Right atrium auricular region (tissue), 2 donors: ENCODE measurements around the gene CAMK2B. TPM values are rescaled to one million over a fixed set of nuclear protein-coding genes. Genes with fewer than 3 reads are reported as not detected.
A peak's percentile ranks its signal among the peaks of the same experiment; 100 is the strongest.

Experiments
- DNase-seq: peaks from one replicate; pipeline ENCODE4 v3.0.0-alpha.2; 2019; ENCODE audit warnings: low spot score
- H3K27ac ChIP-seq, 2 donors: fragments of 200-600 bp; sonication (generic); 1 replicate in 1 of 2; 2 replicates in 1 of 2; pipeline ENCODE4 v1.5.1; 2016 to 2019
- H3K27me3 ChIP-seq, 2 donors: fragments of 200-600 bp; sonication (generic); one replicate each; pipeline versions ENCODE4 v1.5.1 to v1.6.0; 2017 to 2019
- H3K36me3 ChIP-seq: fragments of 200-600 bp; sonication (generic); one replicate; pipeline ENCODE4 v1.5.1; 2016
- H3K4me1 ChIP-seq, 2 donors: fragments of 200-600 bp; sonication (generic); one replicate each; pipeline versions ENCODE4 v1.5.1 to v1.6.0; 2017 to 2019
- H3K4me3 ChIP-seq, 2 donors: fragments of 200-600 bp; sonication (generic); 1 replicate in 1 of 2; 2 replicates in 1 of 2; pipeline ENCODE4 v1.5.1; 2017 to 2019; ENCODE audit warnings: mild to moderate bottlenecking in 1 of 2, moderate library complexity in 1 of 2
- H3K9me3 ChIP-seq, 2 donors: fragments of 200-600 bp; sonication (generic); one replicate each; pipeline ENCODE4 v1.5.1; 2019
- CTCF ChIP-seq, 2 donors: fragments of 200-600 bp; sonication (generic); IDR thresholded peaks; one replicate each; pipeline ENCODE4 v1.5.1; 2019; ENCODE audit warnings: antibody characterized with exemption in 2 of 2
- total RNA-seq, 2 donors: library from RNA; depleted of rRNA; stranded (reverse); fragments of >200 nt; gene quantifications; one replicate each; pipeline ENCODE4 v1.1.0, GENCODE V29; 2016

Gene CAMK2B
- total RNA-seq, 2 donors from 2014 or later, result 79.9 to 84.7 TPM

- Histone ChIP-seq H3K36me3 (no peaks in the 10 kb centered on the region), H3K4me1 (no peaks in the 10 kb centered on the region)
These were observed 43.1 kb upstream of the CAMK2B start for GRCh38 chr7:44368455-44368854.

GRCh38 chr7:44367475-44368043 lies 42.2 kb upstream of the CAMK2B start:
- Histone ChIP-seq H3K4me3 (no peak overlapping the region), H3K36me3 (no peaks in the 10 kb centered on the region)
- no peak for TF ChIP-seq CTCF (IDR thresholded peaks at IDR 0.05)

More at GRCh38 chr7:44368455-44368854, 43.1 kb upstream of the CAMK2B start:
- no peak overlapping the region for H3K27ac ChIP-seq
- no peaks in the 10 kb centered on the region for H3K9me3 ChIP-seq
- H3K27me3 ChIP-seq, result no peaks in the 10 kb centered on the region
- H3K4me3 ChIP-seq, result no peak overlapping the region
- no peak for DNase-seq
- no peak for TF ChIP-seq CTCF (IDR thresholded peaks at IDR 0.05)

GRCh38 chr7:44366986-44367385 lies 41.6 kb upstream of the CAMK2B start:
- no peak for DNase-seq
- no peak overlapping the region for H3K27ac ChIP-seq
- no peak overlapping the region for H3K4me3 ChIP-seq
- no peaks in the 10 kb centered on the region for H3K27me3 ChIP-seq
- H3K9me3 ChIP-seq, result no peaks in the 10 kb centered on the region
- H3K4me1 ChIP-seq, result no peaks in the 10 kb centered on the region
- no peaks in the 10 kb centered on the region for H3K36me3 ChIP-seq
- TF ChIP-seq CTCF (IDR thresholded peaks at IDR 0.05), result no peak

More at GRCh38 chr7:44367475-44368043, 42.2 kb upstream of the CAMK2B start:
- DNase-seq, result no peak
- H3K4me1 ChIP-seq, result no peaks in the 10 kb centered on the region
- H3K27me3 ChIP-seq, result no peaks in the 10 kb centered on the region
- no peaks in the 10 kb centered on the region for H3K9me3 ChIP-seq
- H3K27ac ChIP-seq, result no peak overlapping the region

GRCh38 chr7:44353668-44354067 lies 28.3 kb upstream of the CAMK2B start:
- Histone ChIP-seq H3K36me3 (no peaks in the 10 kb centered on the region), H3K4me1 (peaks cover 0 to 7% of the 10 kb centered on the region in 2 donors), H3K27me3 (no peaks in the 10 kb centered on the region), H3K4me3 (no peak overlapping the region), H3K27ac (no peak overlapping the region), H3K9me3 (peaks cover 0 to 13% of the 10 kb centered on the region in 2 donors)
- no peak for DNase-seq
- no peak for TF ChIP-seq CTCF (IDR thresholded peaks at IDR 0.05)

GRCh38 chr7:44348851-44349781 lies 23.7 kb upstream of the CAMK2B start:
- Histone ChIP-seq H3K27ac (peak overlapping the region in 1 of 2 donors; percentile 36), H3K36me3 (no peaks in the 10 kb centered on the region), H3K4me1 (peaks cover 0 to 7% of the 10 kb centered on the region in 2 donors), H3K9me3 (peaks cover 0 to 9% of the 10 kb centered on the region in 2 donors), H3K27me3 (no peaks in the 10 kb centered on the region), H3K4me3 (no peak overlapping the region)
- DNase-seq, result no peak
- peak in 1 of 2 donors; percentile 21 for TF ChIP-seq CTCF (IDR thresholded peaks at IDR 0.05)
